HAP-1 (cell line): ENCODE measurements around the gene UBE2U.

Experiments used
- DNase-seq, 2 experiments: peaks; one replicate each; pipeline ENCODE4 v3.0.0-alpha.2; 2016 to 2020; ENCODE audit warnings: low spot score in 2 of 2
- H3K27me3 ChIP-seq: fragments of 250-450 bp; sonication (Bioruptor Pico); 2 replicates; pipeline ENCODE4 v1.5.1; 2020; ENCODE audit warnings: low read depth, mild to moderate bottlenecking, moderate library complexity
- H3K36me3 ChIP-seq: fragments of 250-450 bp; sonication (Bioruptor Pico); replicated peaks from 2 replicates; pipeline ENCODE4 v1.5.1; 2020; ENCODE audit warnings: mild to moderate bottlenecking
- H3K4me1 ChIP-seq: fragments of 250-450 bp; sonication (Bioruptor Pico); 2 replicates; pipeline ENCODE4 v1.5.1; 2020; ENCODE audit warnings: mild to moderate bottlenecking
- H3K4me3 ChIP-seq: fragments of 250-450 bp; sonication (Bioruptor Pico); 2 replicates; pipeline ENCODE4 v1.5.1; 2020; ENCODE audit warnings: mild to moderate bottlenecking, moderate library complexity
- H3K9me3 ChIP-seq: fragments of 250-450 bp; sonication (Bioruptor Pico); 2 replicates; pipeline ENCODE4 v1.5.1; 2020; ENCODE audit warnings: mild to moderate bottlenecking, moderate library complexity
- in situ Hi-C: fragments of 300-500 bp; cut with MboI; formaldehyde crosslinking; loops from 3 replicates; pipeline ENCODE4 v1.14.3; 2020; ENCODE audit warnings: low sequenced_read_pairs, inconsistent platforms, mixed read lengths

UBE2U gene

DNA sequence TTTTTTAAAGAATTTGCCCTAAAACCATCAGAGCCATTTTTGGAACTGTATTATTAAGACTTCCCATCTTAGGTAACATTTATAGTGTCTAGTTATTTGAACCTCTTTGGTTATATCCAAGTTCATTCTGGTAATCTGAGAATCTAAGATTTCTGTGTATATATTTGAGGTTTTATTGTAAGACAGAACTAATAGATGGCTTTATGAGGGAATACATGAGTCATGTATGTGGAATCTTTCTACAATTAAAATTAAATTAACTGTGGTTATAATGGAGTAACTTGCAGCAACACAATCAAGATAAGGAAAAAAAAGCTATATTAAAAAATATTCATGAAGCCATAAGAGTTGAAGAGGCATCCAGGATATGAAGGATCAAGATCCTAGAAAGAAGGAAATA, 92.1 kb downstream of the UBE2U start:
- Histone ChIP-seq H3K36me3 (no peaks in the 10 kb centered on the region), H3K27me3 (peaks cover 25% of the 10 kb centered on the region), H3K4me1 (no peaks in the 10 kb centered on the region), H3K9me3 (no peaks in the 10 kb centered on the region), H3K4me3 (no peak overlapping the region)
- DNase-seq: no peak
- in situ Hi-C loops: no loop called here

DNA sequence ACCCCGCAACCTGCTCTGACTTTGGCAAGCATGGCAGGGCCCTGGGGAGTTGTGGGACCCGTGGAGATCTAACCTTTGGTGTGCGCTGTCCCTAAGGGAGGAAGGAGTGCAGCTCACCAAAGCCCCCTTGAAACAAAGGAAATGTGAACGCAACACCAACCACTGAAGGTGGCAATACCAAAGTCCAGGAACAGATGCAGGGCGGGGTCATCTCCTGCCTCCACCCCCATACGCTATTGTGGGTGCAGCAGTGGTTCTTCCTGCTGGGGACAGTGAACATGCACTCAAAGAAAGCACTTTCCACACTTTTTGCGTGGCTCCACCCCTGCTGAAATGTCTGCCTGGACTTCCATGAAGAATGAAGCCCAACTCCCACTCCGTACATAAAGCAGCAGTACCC, 93.0 kb downstream of the UBE2U start:
- no peak overlapping the region for H3K4me3 ChIP-seq
- peaks cover 29% of the 10 kb centered on the region for H3K27me3 ChIP-seq
- H3K9me3 ChIP-seq: no peaks in the 10 kb centered on the region
- in situ Hi-C loops: no loop called here
- no peak for DNase-seq
- H3K4me1 ChIP-seq: no peaks in the 10 kb centered on the region
- no peaks in the 10 kb centered on the region for H3K36me3 ChIP-seq

DNA sequence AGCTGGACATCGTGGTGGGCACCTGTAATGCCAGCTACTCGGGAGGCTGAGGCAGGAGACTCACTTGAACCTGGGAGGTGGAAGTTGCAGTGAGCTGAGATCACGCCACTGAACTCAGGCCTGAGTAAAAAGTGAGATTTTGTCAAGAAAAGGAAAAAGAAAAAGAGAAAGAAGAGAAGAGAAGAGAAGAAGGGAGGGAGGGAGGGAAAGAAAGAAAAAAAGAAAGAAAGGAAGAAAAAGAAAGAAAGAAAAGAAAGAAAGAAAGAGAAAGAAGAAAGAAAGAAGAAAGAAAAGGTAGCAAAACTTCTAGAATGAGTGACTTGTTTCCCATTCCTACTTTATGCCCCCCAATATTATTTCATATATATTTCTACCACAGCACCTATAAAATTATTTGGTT, 98.8 kb downstream of the UBE2U start:
- H3K4me3 ChIP-seq: no peak overlapping the region
- in situ Hi-C loops: no loop called here
- no peaks in the 10 kb centered on the region for H3K9me3 ChIP-seq
- peaks cover 68% of the 10 kb centered on the region for H3K27me3 ChIP-seq
- H3K4me1 ChIP-seq: no peaks in the 10 kb centered on the region; the same call in 1 of the 2 replicates
- DNase-seq: no peak
- H3K36me3 ChIP-seq: no peaks in the 10 kb centered on the region

DNA sequence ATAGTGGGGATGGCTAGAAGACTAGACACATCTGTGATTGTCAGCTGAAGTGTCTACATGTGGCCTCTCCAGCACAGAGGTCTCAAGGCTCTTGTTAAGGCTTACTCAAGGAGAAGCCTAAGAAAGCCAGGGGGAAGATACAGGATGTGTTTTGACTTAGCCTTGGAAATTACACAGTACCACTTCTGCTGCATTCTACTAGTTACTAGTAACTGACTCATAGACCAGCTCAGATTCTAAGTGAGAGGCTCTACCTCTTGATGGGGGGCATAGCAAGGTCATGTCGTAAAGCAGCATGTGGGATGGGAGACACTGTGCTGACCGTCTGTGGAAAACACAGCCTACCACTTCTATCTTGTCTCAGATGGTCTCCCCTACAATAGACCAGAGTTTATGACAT, 99.5 kb downstream of the UBE2U start:
- in situ Hi-C loops: no loop called here
- no peaks in the 10 kb centered on the region; the same call in 1 of the 2 replicates for H3K4me1 ChIP-seq
- no peaks in the 10 kb centered on the region for H3K36me3 ChIP-seq
- DNase-seq: no peak
- no peaks in the 10 kb centered on the region for H3K9me3 ChIP-seq
- H3K4me3 ChIP-seq: no peak overlapping the region
- H3K27me3 ChIP-seq: peaks cover 71% of the 10 kb centered on the region

DNA sequence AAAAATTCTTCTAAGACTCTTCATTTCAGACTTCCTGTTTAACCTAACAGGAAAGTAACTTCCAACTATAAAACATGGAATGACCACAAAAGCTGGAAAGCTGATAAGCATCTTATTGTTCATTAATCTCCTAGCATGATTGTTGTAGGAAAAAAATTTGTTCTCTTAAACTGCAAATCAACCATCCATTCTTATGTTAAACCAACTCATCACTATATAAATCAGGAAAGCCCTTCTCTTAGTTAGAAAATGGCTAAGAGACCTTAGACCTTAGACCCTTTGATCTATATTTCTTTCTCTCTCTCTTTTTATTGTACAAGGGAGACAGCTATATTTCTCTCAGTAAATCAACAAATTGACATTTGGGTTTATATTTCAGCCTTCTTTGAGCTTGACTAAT, 101.4 kb downstream of the UBE2U start:
- in situ Hi-C loops: no loop called here
- Histone ChIP-seq H3K4me3 (no peak overlapping the region), H3K36me3 (no peaks in the 10 kb centered on the region), H3K27me3 (peaks cover 70% of the 10 kb centered on the region), H3K4me1 (no peaks in the 10 kb centered on the region; the same call in 1 of the 2 replicates), H3K9me3 (no peaks in the 10 kb centered on the region)
- peak in 1 of 2 experiments; percentile 75 for DNase-seq

DNA sequence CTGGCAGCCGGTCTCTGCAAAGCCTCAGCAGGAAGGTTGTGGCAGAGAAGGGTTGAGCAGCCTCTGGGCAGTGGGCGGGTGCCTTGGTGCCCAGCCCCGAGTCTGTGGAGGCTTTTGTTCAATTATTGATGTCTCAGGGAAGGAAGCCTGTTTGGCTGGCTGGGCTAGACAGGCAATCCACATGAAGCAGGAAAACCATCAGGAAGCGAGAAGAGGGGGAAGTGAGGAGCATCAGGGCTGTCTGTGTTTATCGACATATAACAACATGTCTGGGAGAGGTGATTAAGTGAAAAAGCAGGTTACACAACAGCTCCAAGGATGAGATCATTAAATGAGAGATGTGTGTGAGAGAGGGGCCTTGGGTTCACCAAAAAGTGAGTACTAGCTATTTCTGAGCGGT, 105.4 kb downstream of the UBE2U start:
- in situ Hi-C loops: no loop called here
- Histone ChIP-seq H3K9me3 (no peaks in the 10 kb centered on the region), H3K27me3 (peaks cover 58% of the 10 kb centered on the region), H3K36me3 (no peaks in the 10 kb centered on the region), H3K4me3 (no peak overlapping the region), H3K4me1 (no peaks in the 10 kb centered on the region; the same call in 1 of the 2 replicates)
- DNase-seq: no peak

DNA sequence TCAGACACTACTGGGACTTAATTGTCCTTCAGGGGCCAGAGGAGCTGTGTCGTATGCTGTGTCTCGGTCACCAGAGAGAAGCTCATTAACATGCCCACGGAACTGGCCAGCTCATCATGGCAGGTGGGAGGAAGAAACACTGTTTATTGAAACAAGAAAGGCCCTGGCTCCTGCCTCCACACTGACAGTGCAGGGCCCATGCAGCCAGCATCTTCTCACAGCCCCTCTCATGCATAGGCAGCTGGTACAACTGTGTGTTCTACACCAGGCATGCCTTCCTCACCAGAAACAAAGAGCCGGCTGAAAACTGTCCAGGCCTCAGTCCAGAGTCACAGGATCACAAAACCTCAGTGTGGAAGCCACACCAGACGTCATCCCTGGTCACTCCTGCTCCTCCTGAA, 106.0 kb downstream of the UBE2U start:
- in situ Hi-C loops: no loop called here
- Histone ChIP-seq H3K9me3 (no peaks in the 10 kb centered on the region), H3K27me3 (peaks cover 56% of the 10 kb centered on the region), H3K36me3 (no peaks in the 10 kb centered on the region), H3K4me1 (no peaks in the 10 kb centered on the region; the same call in 1 of the 2 replicates), H3K4me3 (no peak overlapping the region)
- no peak for DNase-seq

DNA sequence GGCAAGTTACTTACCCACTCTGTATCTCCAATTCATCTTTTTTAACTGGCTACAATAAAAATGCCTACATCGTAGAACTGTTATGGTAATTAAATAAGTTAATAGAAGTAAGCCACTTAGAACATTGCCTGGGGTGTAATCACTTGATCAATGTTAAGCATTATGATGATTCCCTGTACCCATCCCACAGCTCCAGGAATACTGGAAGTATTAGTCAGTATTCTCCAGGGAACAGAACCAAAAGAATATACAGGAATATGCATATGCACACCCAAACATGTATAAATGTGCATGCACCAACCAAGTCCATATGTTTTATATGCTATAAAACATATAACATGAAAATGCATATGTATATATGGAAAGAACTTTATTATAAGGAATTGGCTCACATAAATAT, 107.3 kb downstream of the UBE2U start:
- DNase-seq: no peak
- in situ Hi-C loops: no loop called here
- no peaks in the 10 kb centered on the region for H3K9me3 ChIP-seq
- no peaks in the 10 kb centered on the region for H3K36me3 ChIP-seq
- H3K27me3 ChIP-seq: peaks cover 56% of the 10 kb centered on the region
- no peaks in the 10 kb centered on the region for H3K4me1 ChIP-seq
- H3K4me3 ChIP-seq: no peak overlapping the region

DNA sequence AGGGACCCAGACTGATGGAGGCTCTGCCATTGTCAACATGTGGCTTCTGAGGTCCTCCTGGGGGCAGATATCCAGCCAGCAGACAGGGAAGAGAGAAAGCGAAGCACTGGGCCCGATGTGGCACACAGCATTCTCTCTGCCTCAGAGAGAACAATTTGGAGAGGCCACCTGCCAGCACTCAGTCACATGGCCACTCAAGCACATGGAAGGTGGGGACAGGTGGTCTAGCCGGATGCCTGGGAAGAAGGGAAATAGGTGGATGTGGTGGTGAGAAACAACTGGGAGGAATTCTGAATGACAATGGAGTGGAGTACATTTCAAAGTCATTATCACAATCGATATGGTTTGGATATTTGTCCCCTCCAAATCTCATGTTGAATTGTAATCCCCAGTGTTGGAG, 109.0 kb downstream of the UBE2U start:
- Histone ChIP-seq H3K4me3 (no peak overlapping the region), H3K36me3 (no peaks in the 10 kb centered on the region), H3K27me3 (peaks cover 48% of the 10 kb centered on the region), H3K9me3 (no peaks in the 10 kb centered on the region), H3K4me1 (no peaks in the 10 kb centered on the region)
- no peak for DNase-seq
- in situ Hi-C loops: no loop called here

DNA sequence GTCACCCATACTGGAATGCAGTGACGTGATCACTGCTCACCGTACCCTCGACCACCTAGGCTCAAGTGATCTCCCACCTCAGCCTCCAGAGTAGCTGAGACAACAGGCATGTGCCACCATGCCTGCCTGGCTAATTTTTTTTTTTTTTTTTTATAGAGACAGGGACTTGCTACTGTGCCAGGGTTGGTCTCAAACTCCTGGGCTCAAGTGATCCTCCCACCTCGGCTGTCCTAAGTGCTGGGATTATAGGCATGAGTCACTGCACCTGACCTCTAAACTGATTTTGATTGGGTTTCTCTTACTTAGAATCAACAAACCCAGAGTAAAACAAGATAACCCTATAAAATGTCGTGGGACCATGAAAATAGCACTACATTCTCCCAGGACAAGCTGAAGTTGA, 112.0 kb downstream of the UBE2U start:
- in situ Hi-C loops: no loop called here
- no peak for DNase-seq
- H3K4me3 ChIP-seq: no peak overlapping the region
- no peaks in the 10 kb centered on the region for H3K4me1 ChIP-seq
- peaks cover 46% of the 10 kb centered on the region for H3K27me3 ChIP-seq
- no peaks in the 10 kb centered on the region for H3K36me3 ChIP-seq
- no peaks in the 10 kb centered on the region for H3K9me3 ChIP-seq
